Measurements from ENCODE around the gene NBAS. TPM values are rescaled to one million over a fixed set of nuclear protein-coding genes. Genes with fewer than 3 reads are reported as not detected.

Gene NBAS
- total and polyA plus RNA-seq, 10 of the 15 experiments (the other 5 are each of a cell fraction or from before 2014, with no cell fraction given): 4.3 to 32.7 (median 20.8) TPM

GRCh38 chr2:15485949-15486348 lies 75.2 kb downstream of the NBAS start:
- no peaks in the 10 kb centered on the region for H4K20me1 ChIP-seq (ENCODE audit: control insufficient read depth, insufficient read depth)
- no peaks in the 10 kb centered on the region for H3K9me3 ChIP-seq (replicated peaks; ENCODE audit: control insufficient read depth, insufficient read depth, low read length)
- WGBS (ENCODE audit: insufficient coverage, insufficient replicate concordance, low lambda C conversion rate, missing lambda C conversion rate): 98% methylated on average over 5 of the region's 5 CpGs
- ChIA-PET CTCF (interaction anchor here (0.8 to 2.2 kb wide), 4 partner anchors 12 to 132 kb away, joined by 3 to 7 read pairs (median 4); no protein-coding TSS in a partner anchor), SMC1A (ENCODE audit: uncharacterized antibody, unreplicated experiment) (interaction anchor here (1.0 to 2.5 kb wide), 2 partner anchors 11 to 187 kb away, joined by 3 to 10 read pairs; no protein-coding TSS in a partner anchor), POLR2A (no interaction called here), RAD21 (ENCODE audit: unreplicated experiment) (no interaction called here)
- no peaks in the 10 kb centered on the region for H3K79me2 ChIP-seq (ENCODE audit: control insufficient read depth, insufficient read depth, low read length)
- no peak overlapping the region for H3K9ac ChIP-seq (ENCODE audit: control insufficient read depth, insufficient read depth, low read length)
- FAIRE-seq (no peak), DNase-seq (ENCODE audit: low read depth, low spot score) (no peak), ATAC-seq (no peak)
- no peak overlapping the region for H2AFZ ChIP-seq (ENCODE audit: control insufficient read depth, low read depth, low read length)
- H3K27me3 ChIP-seq (replicated peaks in 1 of 2; ENCODE audit: control insufficient read depth in 2 of 2, insufficient read depth in 2 of 2, low read length in 1 of 2): no peaks in the 10 kb centered on the region
- in situ Hi-C loops (cut with MboI) (no loop called here), intact Hi-C loops (cut with micrococcal nuclease; ENCODE audit: unreplicated experiment) (no loop called here)
- no TSS peak for BruUV-seq (replicated peaks)
- no peaks in the 10 kb centered on the region for H3K4me1 ChIP-seq (ENCODE audit: control insufficient read depth, insufficient read depth, low read length)
- H3K4me3 ChIP-seq: no peak overlapping the region
- no peaks in the 10 kb centered on the region; a peak in 2 of 4 replicates for H3K36me3 ChIP-seq (ENCODE audit: control insufficient read depth in 2 of 2, insufficient read depth in 2 of 2, low read length in 1 of 2)
- no peak overlapping the region for H3K27ac ChIP-seq (ENCODE audit: control insufficient read depth, insufficient read depth)
- no peak overlapping the region for H3K4me2 ChIP-seq (ENCODE audit: control insufficient read depth, insufficient read depth)
- no peak for TF ChIP-seq ASH2L (IDR thresholded peaks at IDR 0.05; ENCODE audit: borderline replicate concordance, low read depth)
- TF ChIP-seq ZNF217 (IDR thresholded peaks at IDR 0.05): no peak
- TF ChIP-seq SREBF1 (IDR thresholded peaks at IDR 0.05; ENCODE audit: low read length): no peak
- TF ChIP-seq SMC3 (IDR thresholded peaks at IDR 0.05; ENCODE audit: borderline replicate concordance, low read length): no peak
- no peak for TF ChIP-seq USF1 (IDR thresholded peaks at IDR 0.05; ENCODE audit: borderline replicate concordance, extremely low read length, insufficient read depth, low read depth, low read length)
- no peak for TF ChIP-seq SUPT20H (IDR thresholded peaks at IDR 0.05; ENCODE audit: borderline replicate concordance, control insufficient read depth, low read depth, low read length)
- TF ChIP-seq RAD51 (IDR thresholded peaks at IDR 0.05): no peak
- TF ChIP-seq MTA2 (IDR thresholded peaks at IDR 0.05; ENCODE audit: low read depth): no peak
- TF ChIP-seq POLR2AphosphoS5 (IDR thresholded peaks at IDR 0.05; ENCODE audit: low read length): no peak
- no peak for TF ChIP-seq PAX5 (IDR thresholded peaks at IDR 0.05; ENCODE audit: borderline replicate concordance, low read depth, low read length)
- no peak for TF ChIP-seq EP300 (IDR thresholded peaks at IDR 0.05; ENCODE audit: borderline replicate concordance in 1 of 2, control insufficient read depth in 1 of 2, low read depth in 2 of 2, low read length in 2 of 2)
- TF ChIP-seq ZNF384 (IDR thresholded peaks at IDR 0.05; ENCODE audit: borderline replicate concordance, low read depth, low read length): no peak
- TF ChIP-seq YY1 (IDR thresholded peaks at IDR 0.05; ENCODE audit: low read depth, low read length): no peak
- TF ChIP-seq ATF3 (IDR thresholded peaks at IDR 0.05; ENCODE audit: borderline replicate concordance, extremely low read depth, low read depth, low read length): no peak
- no peak for TF ChIP-seq ESRRA (IDR thresholded peaks at IDR 0.05; ENCODE audit: low read length)
- no peak for TF ChIP-seq ZBTB11 (CRISPR knock-in tag; IDR thresholded peaks at IDR 0.05)
- no peak for TF ChIP-seq ATF2 (IDR thresholded peaks at IDR 0.05; ENCODE audit: low read length)
- TF ChIP-seq POU2F2 (IDR thresholded peaks at IDR 0.05; ENCODE audit: borderline replicate concordance, low read depth, low read length): no peak
- no peak for TF ChIP-seq TAF1 (IDR thresholded peaks at IDR 0.05; ENCODE audit: borderline replicate concordance, low read depth, low read length)

Measured in GM12878 (cell line).